ENCODE results near the gene EXOC3. TPM values are rescaled to one million over a fixed set of nuclear protein-coding genes. Genes with fewer than 3 reads are reported as not detected.
"Not testable (repeated sequence)": the region's sequence is repeated elsewhere in the genome, so short reads cannot be mapped to it uniquely, and the experiment has no call there.

The EXOC3 gene
- polyA plus RNA-seq, 3 donors: 33.2 to 59.7 (median 53.8) TPM

DNA sequence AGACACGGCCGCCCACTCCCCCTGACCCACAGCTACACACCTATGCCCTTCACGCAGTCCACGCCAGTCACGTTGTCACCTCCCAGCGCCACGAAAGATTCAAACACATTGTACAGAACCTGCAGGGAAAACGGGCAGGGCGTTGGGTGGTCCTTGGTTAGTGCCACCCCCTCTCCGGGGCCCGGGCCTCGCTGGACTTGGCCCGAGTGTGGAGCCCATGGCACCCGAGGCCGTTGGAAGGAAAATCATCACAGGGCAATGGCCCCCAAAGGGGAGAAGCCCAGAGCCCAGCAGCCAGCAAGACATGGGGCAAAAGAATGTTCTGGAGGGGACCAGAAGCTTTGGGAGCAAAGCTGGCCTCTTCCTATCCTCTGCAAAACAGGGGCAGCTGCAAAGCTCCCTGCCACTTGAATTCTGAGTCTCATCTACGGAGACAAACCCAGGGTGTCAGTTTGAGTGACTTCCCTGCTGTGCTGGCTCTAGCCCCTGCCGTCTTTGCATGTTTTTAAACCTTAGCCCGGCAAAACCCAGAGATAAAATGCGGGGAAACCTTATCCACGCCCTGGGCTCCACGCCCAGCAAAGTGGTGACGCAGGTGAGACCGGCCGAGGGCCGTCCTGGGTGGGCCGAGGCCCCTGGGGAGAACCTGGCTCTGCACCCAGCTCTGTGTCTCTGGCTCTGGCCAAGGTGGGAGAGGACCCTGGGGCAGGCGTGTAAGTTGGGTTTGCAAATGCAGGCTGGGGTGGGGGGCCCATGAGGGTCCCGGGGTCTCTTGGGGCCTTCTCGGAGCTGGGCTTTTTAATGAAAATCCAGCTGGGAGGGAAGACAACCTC is 42.4 kb downstream of the EXOC3 start:
- H3K4me3 ChIP-seq (replicated peaks in 1 of 3; ENCODE audit: low read depth in 2 of 3, low read length in 3 of 3): no peak overlapping the region
- 93% methylated on average over 25 of the region's 29 CpGs for WGBS (ENCODE audit: insufficient coverage)
- Mint-ChIP-seq H3K4me1 (peaks cover 14% of the 10 kb centered on the region), H3K27ac (peak overlapping the region in 4 of 7 donors; percentile 26 to 85 (median 44)), H3K36me3 (no peaks in the 10 kb centered on the region), H3K4me3 (peak overlapping the region in 1 of 2 donors; percentile 48), H3K27me3 (ENCODE audit: low read depth in 3 of 3) (peaks cover 10 to 50% (median 16%) of the 10 kb centered on the region in 3 donors), H3K9me3 (peaks cover 2 to 16% (median 9%) of the 10 kb centered on the region in 7 donors)
- H2AFZ ChIP-seq (ENCODE audit: insufficient read depth, low read depth, low read length, poor library complexity, severe bottlenecking): no peak overlapping the region
- intact Hi-C loops (cut with micrococcal nuclease): no loop called here
- H3K79me2 ChIP-seq (ENCODE audit: insufficient read depth, low read length): no peaks in the 10 kb centered on the region
- no peaks in the 10 kb centered on the region for H3K9me3 ChIP-seq (replicated peaks in 1 of 2; ENCODE audit: control insufficient read depth in 1 of 2, insufficient read depth in 1 of 2, low read length in 2 of 2)
- H3K4me1 ChIP-seq (ENCODE audit: control insufficient read depth in 1 of 2, insufficient read depth in 2 of 2, low read length in 2 of 2): peaks cover 2 to 12% of the 10 kb centered on the region in 2 donors
- peak overlapping the region; percentile 42 for H3K4me2 ChIP-seq (replicated peaks; ENCODE audit: extremely low read depth, low read length, poor library complexity, severe bottlenecking)
- H3K36me3 ChIP-seq (replicated peaks in 1 of 2; ENCODE audit: control insufficient read depth in 1 of 2, insufficient read depth in 2 of 2, low read length in 2 of 2): no peaks in the 10 kb centered on the region
- no peak overlapping the region for H3K9ac ChIP-seq (ENCODE audit: insufficient read depth, low read length, poor library complexity, severe bottlenecking)
- no peaks in the 10 kb centered on the region for H4K20me1 ChIP-seq (ENCODE audit: insufficient read depth, low read length)
- no peak for DNase-seq
- no peak overlapping the region for H3K27ac ChIP-seq (ENCODE audit: low read depth in 1 of 2, low read length in 2 of 2)
- TF ChIP-seq, protein P1, sequence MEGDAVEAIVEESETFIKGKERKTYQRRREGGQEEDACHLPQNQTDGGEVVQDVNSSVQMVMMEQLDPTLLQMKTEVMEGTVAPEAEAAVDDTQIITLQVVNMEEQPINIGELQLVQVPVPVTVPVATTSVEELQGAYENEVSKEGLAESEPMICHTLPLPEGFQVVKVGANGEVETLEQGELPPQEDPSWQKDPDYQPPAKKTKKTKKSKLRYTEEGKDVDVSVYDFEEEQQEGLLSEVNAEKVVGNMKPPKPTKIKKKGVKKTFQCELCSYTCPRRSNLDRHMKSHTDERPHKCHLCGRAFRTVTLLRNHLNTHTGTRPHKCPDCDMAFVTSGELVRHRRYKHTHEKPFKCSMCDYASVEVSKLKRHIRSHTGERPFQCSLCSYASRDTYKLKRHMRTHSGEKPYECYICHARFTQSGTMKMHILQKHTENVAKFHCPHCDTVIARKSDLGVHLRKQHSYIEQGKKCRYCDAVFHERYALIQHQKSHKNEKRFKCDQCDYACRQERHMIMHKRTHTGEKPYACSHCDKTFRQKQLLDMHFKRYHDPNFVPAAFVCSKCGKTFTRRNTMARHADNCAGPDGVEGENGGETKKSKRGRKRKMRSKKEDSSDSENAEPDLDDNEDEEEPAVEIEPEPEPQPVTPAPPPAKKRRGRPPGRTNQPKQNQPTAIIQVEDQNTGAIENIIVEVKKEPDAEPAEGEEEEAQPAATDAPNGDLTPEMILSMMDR (IDR thresholded peaks at IDR 0.05): no peak
- peaks cover 3 to 28% of the 10 kb centered on the region in 2 donors for H3K27me3 ChIP-seq (ENCODE audit: control insufficient read depth in 2 of 2, insufficient read depth in 2 of 2, low read length in 2 of 2)

DNA sequence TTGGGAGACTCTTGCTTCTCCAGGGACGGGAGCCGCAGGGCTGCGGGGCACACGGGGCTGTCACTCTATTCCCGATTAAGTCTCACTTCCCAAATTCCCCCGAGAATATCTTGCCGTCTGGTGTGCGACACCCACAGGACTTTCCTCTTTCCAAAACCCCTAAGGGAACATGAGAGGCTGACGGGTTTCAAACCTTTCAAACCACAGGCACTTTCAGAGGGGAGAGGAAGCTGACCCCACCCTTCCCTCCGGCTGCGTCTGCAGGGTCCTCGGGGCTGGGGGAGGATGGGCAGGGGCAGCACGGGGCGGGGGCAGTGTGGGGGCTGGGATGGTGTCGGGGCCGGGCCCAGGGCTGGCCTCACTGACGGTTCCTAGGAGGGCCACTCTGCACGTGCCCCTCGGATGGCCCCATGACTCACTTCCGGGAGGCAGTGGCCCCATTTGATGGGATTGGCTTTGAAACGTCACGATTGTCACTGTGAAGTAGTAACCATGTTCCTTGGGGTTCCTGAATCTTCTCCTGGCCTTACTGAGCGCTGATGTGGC is 43.0 kb downstream of the EXOC3 start:
- no peaks in the 10 kb centered on the region for H3K36me3 ChIP-seq (replicated peaks in 1 of 2; ENCODE audit: control insufficient read depth in 1 of 2, insufficient read depth in 2 of 2, low read length in 2 of 2)
- TF ChIP-seq, protein P1 (IDR thresholded peaks at IDR 0.05): no peak
- H3K27ac Mint-ChIP-seq: peak overlapping the region in 6 of 7 donors; percentile 13 to 85 (median 35)

DNA sequence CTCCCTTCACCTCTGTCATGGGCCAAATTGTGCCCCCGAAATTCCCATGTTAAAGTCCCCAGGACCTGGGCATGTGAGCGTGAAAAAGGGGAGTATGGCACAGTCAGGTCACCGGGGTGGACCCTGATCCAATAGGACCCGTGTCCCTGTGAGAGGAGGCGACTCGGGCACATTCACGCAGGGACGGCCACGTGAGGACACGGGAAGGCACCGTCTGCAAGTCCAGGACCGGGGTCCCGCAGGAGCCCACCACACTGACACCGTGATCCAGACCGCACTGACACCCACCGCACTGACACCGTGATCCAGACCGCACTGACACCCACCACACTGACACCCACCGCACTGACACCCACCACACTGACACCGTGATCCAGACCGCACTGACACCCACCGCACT is 43.6 kb downstream of the EXOC3 start:
- H3K79me2 ChIP-seq (ENCODE audit: insufficient read depth, low read length); intact Hi-C loops (cut with micrococcal nuclease); H3K4me3 ChIP-seq (replicated peaks in 1 of 3; ENCODE audit: low read depth in 2 of 3, low read length in 3 of 3); H3K9me3 ChIP-seq (replicated peaks in 1 of 2; ENCODE audit: control insufficient read depth in 1 of 2, insufficient read depth in 1 of 2, low read length in 2 of 2); H2AFZ ChIP-seq (ENCODE audit: insufficient read depth, low read depth, low read length, poor library complexity, severe bottlenecking); H3K36me3 ChIP-seq (replicated peaks in 1 of 2; ENCODE audit: control insufficient read depth in 1 of 2, insufficient read depth in 2 of 2, low read length in 2 of 2); DNase-seq; H3K27ac ChIP-seq (ENCODE audit: low read depth in 1 of 2, low read length in 2 of 2); H3K4me2 ChIP-seq (replicated peaks; ENCODE audit: extremely low read depth, low read length, poor library complexity, severe bottlenecking); H4K20me1 ChIP-seq (ENCODE audit: insufficient read depth, low read length); H3K36me3 Mint-ChIP-seq; H3K9ac ChIP-seq (ENCODE audit: insufficient read depth, low read length, poor library complexity, severe bottlenecking): not testable (repeated sequence)
- peaks cover 2 to 12% of the 10 kb centered on the region in 2 donors for H3K4me1 ChIP-seq (ENCODE audit: control insufficient read depth in 1 of 2, insufficient read depth in 2 of 2, low read length in 2 of 2)
- Mint-ChIP-seq H3K4me1 (peaks cover 14% of the 10 kb centered on the region), H3K27me3 (ENCODE audit: low read depth in 3 of 3) (peaks cover 9 to 41% (median 15%) of the 10 kb centered on the region in 3 donors), H3K9me3 (peaks cover 2 to 16% (median 9%) of the 10 kb centered on the region in 7 donors), H3K4me3 (peak overlapping the region in 1 of 2 donors; percentile 42), H3K27ac (peak overlapping the region in 5 of 7 donors; percentile 13 to 53 (median 44))
- WGBS (ENCODE audit: insufficient coverage): 98% methylated on average over 8 of the region's 22 CpGs
- H3K27me3 ChIP-seq (ENCODE audit: control insufficient read depth in 2 of 2, insufficient read depth in 2 of 2, low read length in 2 of 2): peaks cover 3 to 28% of the 10 kb centered on the region in 2 donors

More for the DNA sequence above, 43.0 kb downstream of the EXOC3 start:
- H3K27me3 Mint-ChIP-seq (ENCODE audit: low read depth in 3 of 3): peaks cover 10 to 45% (median 15%) of the 10 kb centered on the region in 3 donors
- Histone ChIP-seq H3K4me1 (ENCODE audit: control insufficient read depth in 1 of 2, insufficient read depth in 2 of 2, low read length in 2 of 2) (peaks cover 2 to 12% of the 10 kb centered on the region in 2 donors), H3K9ac (ENCODE audit: insufficient read depth, low read length, poor library complexity, severe bottlenecking) (no peak overlapping the region), H2AFZ (ENCODE audit: insufficient read depth, low read depth, low read length, poor library complexity, severe bottlenecking) (no peak overlapping the region), H3K27me3 (ENCODE audit: control insufficient read depth in 2 of 2, insufficient read depth in 2 of 2, low read length in 2 of 2) (peaks cover 3 to 28% of the 10 kb centered on the region in 2 donors), H3K4me3 (replicated peaks in 1 of 3; ENCODE audit: low read depth in 2 of 3, low read length in 3 of 3) (no peak overlapping the region), H3K27ac (ENCODE audit: low read depth in 1 of 2, low read length in 2 of 2) (no peak overlapping the region), H3K4me2 (replicated peaks; ENCODE audit: extremely low read depth, low read length, poor library complexity, severe bottlenecking) (peak overlapping the region; percentile 42), H3K9me3 (replicated peaks in 1 of 2; ENCODE audit: control insufficient read depth in 1 of 2, insufficient read depth in 1 of 2, low read length in 2 of 2) (no peaks in the 10 kb centered on the region), H3K79me2 (ENCODE audit: insufficient read depth, low read length) (no peaks in the 10 kb centered on the region), H4K20me1 (ENCODE audit: insufficient read depth, low read length) (no peaks in the 10 kb centered on the region)
- H3K4me1 Mint-ChIP-seq: peaks cover 14% of the 10 kb centered on the region
- peak; percentile 53 to 72 (median 57) for DNase-seq
- peak overlapping the region in 1 of 2 donors; percentile 48 for H3K4me3 Mint-ChIP-seq
- peaks cover 2 to 16% (median 9%) of the 10 kb centered on the region in 7 donors for H3K9me3 Mint-ChIP-seq
- WGBS (ENCODE audit: insufficient coverage): 34% methylated on average over 8 of the region's 23 CpGs
- no peaks in the 10 kb centered on the region for H3K36me3 Mint-ChIP-seq
- intact Hi-C loops (cut with micrococcal nuclease): no loop called here
